GM18519 (cell line): ENCODE results near the gene SORT1.
"Not testable (repeated sequence)": the region's sequence is repeated elsewhere in the genome, so short reads cannot be mapped to it uniquely, and the experiment has no call there.

Experiments used
- ATAC-seq: cut with Tn5 transposase; IDR thresholded peaks from one replicate; pipeline ENCODE4 v1.9.1; 2021; ENCODE audit warnings: mild to moderate bottlenecking, moderate library complexity; ENCODE audit not compliant: unreplicated experiment, low FRiP score

The SORT1 gene

DNA sequence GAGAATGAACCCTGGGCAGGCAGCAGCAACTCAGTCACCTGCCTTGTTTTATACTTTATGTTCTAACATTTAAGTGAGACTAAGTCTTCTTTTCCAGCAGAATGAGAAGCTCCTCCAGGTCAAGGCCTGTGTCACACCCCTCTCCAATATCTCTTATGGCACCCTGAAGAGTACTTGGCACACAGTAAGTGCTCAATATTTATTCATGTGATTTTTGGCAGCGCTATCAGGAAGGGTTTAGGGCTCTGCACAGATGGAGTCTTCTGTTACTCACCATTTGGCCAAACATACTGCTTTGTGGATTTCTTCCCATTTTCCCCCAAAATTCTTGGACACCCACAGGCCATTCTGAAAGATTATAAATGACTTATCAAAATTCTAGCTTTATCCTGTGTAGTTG lies 47.1 kb downstream of the SORT1 start:
- no peak for ATAC-seq

DNA sequence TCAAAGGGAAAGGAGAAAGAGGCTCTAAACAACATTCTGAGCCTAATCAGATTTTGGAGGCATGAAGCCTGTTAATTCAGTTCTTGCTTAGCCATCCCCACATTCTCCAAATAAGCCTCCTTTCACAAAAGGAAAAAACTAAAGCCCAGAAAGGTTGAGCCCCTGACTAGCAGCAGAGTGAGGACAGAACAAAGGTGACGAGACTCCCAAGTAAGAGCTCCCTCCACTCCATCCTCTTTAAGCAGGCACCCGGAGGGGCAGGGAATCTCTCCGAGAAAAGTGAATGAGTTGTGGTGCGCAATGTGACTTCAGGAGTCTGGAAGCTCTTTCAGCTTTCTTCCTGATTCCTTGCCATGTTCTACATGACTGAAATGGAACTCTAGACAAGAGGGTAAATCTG lies 47.5 kb downstream of the SORT1 start:
- no peak for ATAC-seq

- no peak for ATAC-seq
Observed at GRCh38 chr1:109347511-109347910, 50.2 kb downstream of the SORT1 start.

- ATAC-seq: no peak
Observed at GRCh38 chr1:109341944-109342930, 55.5 kb downstream of the SORT1 start.

DNA sequence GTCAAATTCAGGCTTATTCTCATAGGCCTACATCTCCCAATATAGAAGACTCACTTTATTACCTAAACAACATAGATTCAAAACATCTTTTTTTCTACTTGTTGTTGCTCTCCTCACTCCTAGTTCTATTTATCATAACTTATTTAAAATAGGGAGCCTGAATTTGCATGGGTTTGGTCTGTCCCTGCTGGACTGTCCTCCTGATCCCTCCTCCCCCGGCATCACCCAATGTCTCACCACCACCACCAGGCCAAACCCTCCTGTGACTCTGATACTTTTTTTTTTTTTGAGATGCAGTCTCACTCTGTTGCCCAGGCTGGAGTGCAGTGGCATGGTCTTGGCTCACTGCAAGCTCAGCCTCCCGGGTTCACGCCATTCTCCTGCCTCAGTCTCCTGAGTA lies 59.1 kb downstream of the SORT1 start:
- no peak for ATAC-seq

- no peak for ATAC-seq
Observed at GRCh38 chr1:109338091-109338490, 59.6 kb downstream of the SORT1 start.

DNA sequence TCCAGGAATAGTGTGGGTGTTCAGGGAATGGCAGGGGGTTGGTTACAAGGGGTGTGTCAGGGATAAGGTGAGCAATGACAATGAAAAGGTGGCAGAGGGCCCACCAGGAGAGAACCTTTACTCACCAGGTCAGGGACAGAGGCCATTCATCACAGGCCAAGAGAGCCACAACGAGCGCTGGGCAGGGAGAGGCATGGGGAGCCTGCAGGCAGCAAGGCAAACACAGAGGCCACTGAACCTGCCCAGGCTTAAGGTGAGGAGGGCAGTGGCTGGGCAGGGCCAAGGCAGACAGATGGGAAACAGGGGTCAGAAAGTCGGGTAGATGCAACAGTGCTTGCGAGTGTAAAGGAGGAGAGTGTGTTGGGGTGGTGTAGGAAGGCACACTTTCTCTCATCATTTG lies 62.6 kb downstream of the SORT1 start:
- ATAC-seq: no peak

- ATAC-seq: no peak
Observed at GRCh38 chr1:109331113-109331512, 66.6 kb downstream of the SORT1 start.

GRCh38 chr1:109327285-109327684 lies 70.4 kb downstream of the SORT1 start:
- ATAC-seq: no peak

DNA sequence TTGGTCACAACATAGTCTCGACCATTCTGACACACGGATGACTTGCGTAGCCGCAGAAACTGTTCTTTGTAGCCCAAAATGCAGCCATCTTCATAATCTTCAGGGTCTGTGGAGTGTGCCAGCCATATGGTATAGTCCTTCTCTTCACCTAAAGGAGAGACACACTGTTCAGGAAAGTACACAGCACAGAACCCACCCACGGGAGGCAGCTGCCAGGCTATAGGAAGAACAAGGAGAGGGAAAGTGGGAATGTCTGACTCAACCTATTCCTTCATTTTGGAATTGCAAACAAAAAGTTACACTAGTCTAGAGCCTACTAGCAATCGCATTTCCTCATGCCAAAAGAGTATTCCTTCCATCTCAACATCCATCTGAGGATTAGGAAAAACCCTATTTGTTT lies 74.7 kb downstream of the SORT1 start:
- ATAC-seq: no peak

GRCh38 chr1:109319114-109319513 lies 78.6 kb downstream of the SORT1 start:
- ATAC-seq: no peak

- ATAC-seq: no peak
Observed at GRCh38 chr1:109316506-109316905, 81.2 kb downstream of the SORT1 start.

- ATAC-seq: no peak
Observed at GRCh38 chr1:109315288-109315687, 82.4 kb downstream of the SORT1 start.

- no peak for ATAC-seq
Observed at GRCh38 chr1:109314795-109315194, 82.9 kb downstream of the SORT1 start.

DNA sequence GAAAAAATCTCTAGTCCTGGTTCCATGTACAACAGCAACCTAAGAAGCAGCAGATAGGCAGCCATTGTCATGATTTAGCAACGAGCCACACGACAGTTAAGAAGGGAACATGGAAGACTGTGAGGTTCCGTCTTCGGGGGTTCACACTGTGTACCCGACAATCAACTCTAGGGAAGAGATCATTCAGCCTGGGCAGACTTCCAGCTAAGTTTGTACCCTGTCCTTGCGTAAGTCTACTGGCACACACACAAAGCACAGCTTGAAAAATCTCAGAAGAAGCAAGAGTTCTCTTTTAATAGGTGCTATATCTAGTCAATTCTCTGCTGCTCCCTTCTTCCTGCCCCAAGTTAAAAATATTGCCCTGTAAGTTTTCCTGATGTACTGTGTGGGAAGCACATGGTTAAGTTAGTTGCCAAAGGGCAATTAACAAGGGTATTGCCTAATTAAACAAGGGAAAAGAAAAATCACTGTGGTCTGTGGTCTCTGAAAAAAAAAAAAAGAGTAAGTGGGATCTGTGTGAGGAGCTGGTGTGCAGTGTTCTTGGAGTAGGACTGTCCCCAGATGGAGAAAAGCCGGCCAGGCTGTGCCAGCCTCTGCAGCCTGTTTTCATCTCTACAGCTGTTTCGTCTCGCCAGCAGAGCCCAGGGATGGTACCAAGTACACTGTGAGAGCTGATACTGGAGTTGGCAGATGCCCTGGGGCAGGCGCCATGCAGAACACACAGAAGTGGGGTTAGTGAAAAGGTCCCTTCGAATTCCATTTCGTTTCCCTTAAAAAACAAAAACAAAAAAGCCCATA lies 84.5 kb downstream of the SORT1 start:
- ATAC-seq: no peak

GRCh38 chr1:109312246-109312645 lies 85.5 kb downstream of the SORT1 start:
- no peak for ATAC-seq

- ATAC-seq: no peak
Observed at GRCh38 chr1:109309347-109309746, 88.4 kb downstream of the SORT1 start.

DNA sequence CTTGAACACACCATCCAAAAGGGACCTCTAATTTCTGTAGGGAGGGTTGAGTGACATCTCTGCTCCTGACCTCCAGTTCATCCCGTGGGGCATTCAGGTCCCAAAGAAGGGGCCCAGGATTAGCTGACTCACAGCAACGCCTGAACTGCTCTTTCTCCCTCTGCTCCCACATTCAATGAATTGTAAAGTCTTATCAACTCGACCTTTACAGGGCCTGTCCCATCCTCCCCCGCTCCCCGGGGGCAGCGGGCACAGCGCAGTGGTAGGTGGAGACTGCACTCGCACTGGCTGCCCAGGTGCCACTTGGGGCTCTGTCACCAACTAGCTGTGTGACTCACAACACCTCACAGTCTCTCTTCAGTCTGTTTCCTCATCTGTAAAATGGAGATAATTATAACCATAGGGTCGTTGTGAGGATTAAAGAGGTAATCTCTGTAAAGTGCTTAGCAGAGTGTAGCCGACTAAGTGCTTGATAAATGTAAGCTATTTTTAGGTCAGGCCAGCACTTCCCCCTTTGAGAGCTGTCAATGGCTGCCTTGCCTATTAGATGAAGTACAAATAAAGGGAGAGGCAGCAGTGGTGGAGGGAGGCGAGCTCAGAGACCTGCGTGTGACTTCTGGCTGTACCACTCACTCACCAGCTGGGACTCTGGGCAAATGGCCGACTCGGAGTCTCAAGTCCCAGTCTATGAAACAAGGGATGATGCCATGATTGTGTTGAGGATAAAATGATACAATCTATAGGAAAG lies 90.3 kb downstream of the SORT1 start:
- ATAC-seq: no peak

- ATAC-seq: no peak
Observed at GRCh38 chr1:109306832-109307273, 90.9 kb downstream of the SORT1 start, which contains the start of gene MYBPHL. TSS of gene MYBPHL (minus strand) at chr1:109307011. CDS start at chr1:109306991, 20 bp downstream.

GRCh38 chr1:109305991-109306390 lies 91.7 kb downstream of the SORT1 start:
- ATAC-seq: not testable (repeated sequence)
